Thyroid gland (tissue), 4 donors: ENCODE measurements around the gene ZBTB16. TPM values are rescaled to one million over a fixed set of nuclear protein-coding genes. Genes with fewer than 3 reads are reported as not detected.

Experiments used
- DNase-seq, 2 donors: peaks; one replicate each; pipeline ENCODE4 v3.0.0-alpha.2; 2019
- H3K27ac ChIP-seq, 3 donors: fragments of 200-600 bp; sonication (generic); 1 replicate in 2 of 3; 2 replicates in 1 of 3; pipeline ENCODE4 v1.5.1; 2016 to 2019; ENCODE audit warnings: mild to moderate bottlenecking in 1 of 3, moderate library complexity in 1 of 3
- H3K27me3 ChIP-seq: fragments of 200-600 bp; sonication (generic); one replicate; pipeline ENCODE4 v1.5.1; 2019
- H3K36me3 ChIP-seq, 2 donors: fragments of 200-600 bp; sonication (generic); one replicate each; pipeline ENCODE4 v1.5.1; 2016 to 2019
- H3K4me1 ChIP-seq, 2 donors: fragments of 200-600 bp; sonication (generic); one replicate each; pipeline ENCODE4 v1.5.1; 2017 to 2019
- H3K4me3 ChIP-seq, 3 donors: fragments of 200-600 bp; sonication (generic); replicated peaks in 1 of 3; 1 replicate in 2 of 3; 2 replicates in 1 of 3; pipeline ENCODE4 v1.5.1; 2016; ENCODE audit warnings: mild to moderate bottlenecking in 1 of 3
- H3K9me3 ChIP-seq: fragments of 200-600 bp; sonication (generic); one replicate; pipeline ENCODE4 v1.5.1; 2017
- CTCF ChIP-seq, 6 experiments: fragments of 200-600 bp in 3 of 6; fragments of 450-650 bp in 3 of 6; sonication (generic) in 3 of 6; IDR thresholded peaks; one replicate each; pipeline ENCODE4 v1.5.1; 2016 to 2019; ENCODE audit warnings: antibody characterized with exemption in 6 of 6, mild to moderate bottlenecking in 2 of 6, inconsistent platforms in 1 of 6, moderate library complexity in 1 of 6
- POLR2A ChIP-seq, 2 donors: fragments of 450-650 bp; IDR thresholded peaks; one replicate each; pipeline ENCODE4 v1.6.1; 2017; ENCODE audit warnings: antibody characterized with exemption in 2 of 2, mild to moderate bottlenecking in 2 of 2, moderate library complexity in 1 of 2
- WGBS, 2 donors: methylation state at CpG; one replicate each; pipeline ENCODE4 v1.1.5; 2017; 5-methylcytosine and 5-hydroxymethylcytosine counted together
- intact Hi-C: fragments of 100-400 bp; cut with DNase I; formaldehyde crosslinking; loops from one replicate; pipeline ENCODE4 v1.15.1; 2023
- total RNA-seq, 4 donors: library from RNA; depleted of rRNA; stranded (reverse); fragments of >200 nt; gene quantifications; one replicate each; pipeline ENCODE4 v1.2.3, GENCODE V29; 2016

The ZBTB16 gene
- total RNA-seq, 4 donors from 2014 or later = 157 to 385 (median 177) TPM

GRCh38 chr11:114165326-114166230, 106.1 kb downstream of the ZBTB16 start:
- Histone ChIP-seq H3K36me3 (no peaks in the 10 kb centered on the region), H3K9me3 (no peaks in the 10 kb centered on the region), H3K27me3 (no peaks in the 10 kb centered on the region), H3K4me3 (no peak overlapping the region), H3K4me1 (peaks cover 92 to 96% of the 10 kb centered on the region in 2 donors), H3K27ac (peak overlapping the region; percentile 99 to 100 (median 100))
- DNase-seq = peak in 1 of 2 donors; percentile 3
- intact Hi-C loops = no loop called here
- WGBS, 2 donors = 88 to 96% methylated on average over 5 of the region's 7 CpGs
- TF ChIP-seq CTCF (IDR thresholded peaks at IDR 0.05) = no peak
- TF ChIP-seq POLR2A (IDR thresholded peaks at IDR 0.05) = no peak

- Histone ChIP-seq H3K27me3 (no peaks in the 10 kb centered on the region), H3K4me3 (no peak overlapping the region), H3K4me1 (peaks cover 92 to 96% of the 10 kb centered on the region in 2 donors), H3K9me3 (no peaks in the 10 kb centered on the region), H3K36me3 (no peaks in the 10 kb centered on the region), H3K27ac (peak overlapping the region; percentile 99 to 100 (median 100))
- DNase-seq = peak in 1 of 2 donors; percentile 1
- intact Hi-C loops = no loop called here
- TF ChIP-seq POLR2A (IDR thresholded peaks at IDR 0.05) (no peak), CTCF (IDR thresholded peaks at IDR 0.05) (no peak)
- 71 to 74% methylated on average over 4 of the region's 4 CpGs for WGBS, 2 donors
Measured at GRCh38 chr11:114166362-114166761, 106.9 kb downstream of the ZBTB16 start.

DNA sequence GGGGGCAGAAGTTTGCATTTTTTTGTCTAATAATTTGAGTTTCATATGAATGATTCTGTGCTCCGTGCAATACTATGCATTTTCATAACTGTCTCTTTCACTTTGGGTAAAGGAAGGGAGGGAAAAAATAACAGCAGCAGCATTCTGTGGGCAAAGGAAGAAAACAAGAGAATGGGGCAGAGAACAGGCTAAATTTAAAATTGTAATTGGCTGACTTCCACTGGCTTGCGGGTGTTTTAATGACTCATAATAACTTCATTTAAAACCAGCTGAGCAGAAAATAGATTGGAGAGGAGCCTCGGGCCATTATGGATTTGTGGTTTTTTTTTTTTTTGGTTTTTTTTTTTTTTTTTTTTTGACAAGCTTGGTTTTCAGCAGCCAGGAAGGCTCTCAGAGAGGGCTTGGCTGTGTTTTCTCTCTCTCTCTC, 107.4 kb downstream of the ZBTB16 start:
- TF ChIP-seq POLR2A (IDR thresholded peaks at IDR 0.05) = peak in 1 of 2 donors; percentile 49
- TF ChIP-seq CTCF (IDR thresholded peaks at IDR 0.05) = no peak
- intact Hi-C loops = no loop called here
- peak overlapping the region; percentile 99 to 100 (median 100) for H3K27ac ChIP-seq
- peak in 1 of 2 donors; percentile 10 for DNase-seq
- H3K36me3 ChIP-seq = no peaks in the 10 kb centered on the region
- 4 to 6% methylated on average over 3 of the region's 3 CpGs for WGBS, 2 donors
- no peaks in the 10 kb centered on the region for H3K27me3 ChIP-seq
- H3K4me3 ChIP-seq = no peak overlapping the region
- peaks cover 92 to 96% of the 10 kb centered on the region in 2 donors for H3K4me1 ChIP-seq
- H3K9me3 ChIP-seq = no peaks in the 10 kb centered on the region

GRCh38 chr11:114167355-114167754, 107.8 kb downstream of the ZBTB16 start:
- intact Hi-C loops = no loop called here
- peak overlapping the region; percentile 99 to 100 (median 100) for H3K27ac ChIP-seq
- 59 to 64% methylated on average over 5 of the region's 5 CpGs for WGBS, 2 donors
- no peaks in the 10 kb centered on the region for H3K36me3 ChIP-seq
- H3K27me3 ChIP-seq = no peaks in the 10 kb centered on the region
- no peak overlapping the region for H3K4me3 ChIP-seq
- no peak for TF ChIP-seq CTCF (IDR thresholded peaks at IDR 0.05)
- no peak for TF ChIP-seq POLR2A (IDR thresholded peaks at IDR 0.05)
- H3K4me1 ChIP-seq = peaks cover 92 to 96% of the 10 kb centered on the region in 2 donors
- H3K9me3 ChIP-seq = no peaks in the 10 kb centered on the region
- DNase-seq = no peak
